Esophagus muscularis mucosa (tissue), 4 donors: ENCODE results near the gene SLF2. TPM values are rescaled to one million over a fixed set of nuclear protein-coding genes. Genes with fewer than 3 reads are reported as not detected.

Source experiments
- DNase-seq: peaks from one replicate; pipeline ENCODE4 v3.0.0-alpha.2; 2017; ENCODE audit errors: extremely low spot score
- H3K27ac ChIP-seq, 4 donors: fragments of 200-600 bp; sonication (generic); replicated peaks in 1 of 4; 1 replicate in 3 of 4; 2 replicates in 1 of 4; pipeline ENCODE4 v1.5.1; 2016 to 2019; ENCODE audit warnings: mild to moderate bottlenecking in 1 of 4
- H3K27me3 ChIP-seq, 4 donors: fragments of 200-600 bp; sonication (generic); one replicate each; pipeline versions ENCODE4 v1.5.1 to v1.6.0; 2016 to 2019
- H3K36me3 ChIP-seq, 4 donors: fragments of 200-600 bp; sonication (generic); one replicate each; pipeline ENCODE4 v1.5.1; 2016 to 2019
- H3K4me1 ChIP-seq, 4 donors: fragments of 200-600 bp; sonication (generic); one replicate each; pipeline ENCODE4 v1.5.1; 2016 to 2019
- H3K4me3 ChIP-seq, 4 donors: fragments of 200-600 bp; sonication (generic); 1 replicate in 2 of 4; 2 replicates in 2 of 4; pipeline ENCODE4 v1.5.1; 2016 to 2019; ENCODE audit warnings: mild to moderate bottlenecking in 4 of 4, moderate library complexity in 1 of 4
- H3K9me3 ChIP-seq, 4 donors: fragments of 200-600 bp; sonication (generic); 1 replicate in 3 of 4; 2 replicates in 1 of 4; pipeline ENCODE4 v1.5.1; 2016 to 2019
- CTCF ChIP-seq, 3 experiments: fragments of 200-600 bp in 2 of 3; fragments of 450-650 bp in 1 of 3; sonication (generic) in 2 of 3; IDR thresholded peaks; one replicate each; pipeline ENCODE4 v1.5.1; 2017 to 2019; ENCODE audit warnings: antibody characterized with exemption in 3 of 3, mild to moderate bottlenecking in 2 of 3, moderate library complexity in 1 of 3
- EP300 ChIP-seq: sonication (generic); formaldehyde crosslinking; IDR thresholded peaks from one replicate; pipeline ENCODE4 v1.6.1; 2017; ENCODE audit warnings: antibody characterized with exemption
- POLR2A ChIP-seq: fragments of 450-650 bp; IDR thresholded peaks from one replicate; pipeline ENCODE4 v1.6.1; 2017; ENCODE audit warnings: antibody characterized with exemption, moderate library complexity, mild to moderate bottlenecking, low read depth
- POLR2AphosphoS5 ChIP-seq, 2 donors: sonication (generic); formaldehyde crosslinking; IDR thresholded peaks; one replicate each; pipeline ENCODE4 v1.6.1; 2017; ENCODE audit warnings: antibody characterized with exemption in 2 of 2
- WGBS: methylation state at CpG from one replicate; pipeline ENCODE4 v1.1.5; 2018; 5-methylcytosine and 5-hydroxymethylcytosine counted together
- intact Hi-C: fragments of 100-400 bp; cut with DNase I; formaldehyde crosslinking; loops from one replicate; pipeline ENCODE4 v1.15.1; 2023
- total RNA-seq, 4 donors: library from RNA; depleted of rRNA; stranded (reverse); fragments of >200 nt; gene quantifications; one replicate each; pipeline versions ENCODE4 v1.1.0 to v1.2.1, GENCODE V29; 2016

Gene SLF2
- total RNA-seq, 4 donors from 2014 or later, result 19.1 to 34.1 (median 20.8) TPM

- TF ChIP-seq POLR2AphosphoS5 (IDR thresholded peaks at IDR 0.05) (no peak), POLR2A (no peak), EP300 (no peak), CTCF (IDR thresholded peaks at IDR 0.05) (no peak)
- intact Hi-C loops, result no loop called here
- H3K4me3 ChIP-seq, result no peak overlapping the region
- 67% methylated on average over 4 of the region's 4 CpGs for WGBS
- H3K27ac ChIP-seq, result no peak overlapping the region
- H3K36me3 ChIP-seq, result no peaks in the 10 kb centered on the region
- H3K4me1 ChIP-seq, result peaks cover 0 to 7% (median under 1%) of the 10 kb centered on the region in 4 donors
- no peak for DNase-seq
- peaks cover 0 to 91% (median 2%) of the 10 kb centered on the region in 4 donors for H3K27me3 ChIP-seq
- no peaks in the 10 kb centered on the region for H3K9me3 ChIP-seq
Measured at GRCh38 chr10:100864978-100865377, 47.8 kb upstream of the SLF2 start.

DNA sequence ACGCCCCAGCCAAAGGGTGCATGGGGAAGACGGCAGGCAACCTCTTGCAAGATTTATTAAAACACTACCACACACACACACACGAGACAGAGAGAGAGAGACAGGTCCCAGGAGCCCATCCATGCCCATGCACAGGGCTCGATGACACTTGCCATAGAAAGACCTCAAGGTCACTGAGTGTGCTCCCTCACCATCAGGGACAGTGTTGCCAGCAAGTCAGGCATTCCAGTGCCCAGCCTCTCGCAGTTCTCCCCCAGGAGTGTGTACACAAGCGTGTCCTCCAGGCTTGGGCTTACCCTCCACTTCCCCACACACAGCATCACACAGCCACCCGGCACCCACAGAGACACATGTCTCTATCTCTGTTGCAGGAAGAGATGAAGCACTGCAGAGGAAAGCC, 46.8 kb upstream of the SLF2 start:
- Histone ChIP-seq H3K27ac (no peak overlapping the region), H3K9me3 (no peaks in the 10 kb centered on the region), H3K36me3 (no peaks in the 10 kb centered on the region), H3K4me1 (peaks cover 0 to 7% (median under 1%) of the 10 kb centered on the region in 4 donors), H3K4me3 (no peak overlapping the region), H3K27me3 (peaks cover 0 to 81% (median 2%) of the 10 kb centered on the region in 4 donors)
- intact Hi-C loops, result no loop called here
- DNase-seq, result no peak
- TF ChIP-seq CTCF (IDR thresholded peaks at IDR 0.05), result no peak
- no peak for TF ChIP-seq POLR2AphosphoS5 (IDR thresholded peaks at IDR 0.05)
- no peak for TF ChIP-seq POLR2A
- TF ChIP-seq EP300, result no peak
- WGBS, result 64% methylated on average over 7 of the region's 7 CpGs

DNA sequence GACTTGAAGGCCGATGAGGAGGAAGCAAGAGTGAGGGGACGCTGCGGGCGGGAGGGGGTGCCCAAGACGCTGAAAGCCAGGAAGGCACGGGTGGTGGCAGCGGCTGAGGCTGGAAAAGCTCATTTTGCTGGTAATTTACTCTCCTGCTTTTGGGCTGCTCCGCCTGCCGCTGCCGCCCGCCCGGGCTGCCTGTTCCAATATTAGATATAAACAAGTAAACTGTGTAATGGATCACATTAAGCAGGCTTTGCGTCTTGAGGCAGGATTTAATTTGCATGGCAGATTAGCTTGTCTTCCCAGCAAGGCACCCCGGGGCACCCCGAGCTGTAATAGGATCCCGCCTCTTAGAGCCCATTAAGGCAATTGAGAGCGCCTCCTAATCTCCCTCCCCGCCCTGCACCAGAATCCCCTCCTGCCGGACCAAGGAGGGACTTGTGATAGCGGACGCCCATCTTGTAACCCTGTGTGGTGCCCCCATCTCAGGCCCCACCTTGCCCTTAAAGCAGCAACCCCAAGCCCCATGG, 46.1 kb upstream of the SLF2 start:
- intact Hi-C loops, result no loop called here
- whole genome bisulfite sequencing, result 25% methylated on average over 17 of the region's 21 CpGs
- no peaks in the 10 kb centered on the region for H3K9me3 ChIP-seq
- no peak overlapping the region for H3K27ac ChIP-seq
- peaks cover 0 to 78% (median 2%) of the 10 kb centered on the region in 4 donors for H3K27me3 ChIP-seq
- peaks cover 0 to 7% (median under 1%) of the 10 kb centered on the region in 4 donors for H3K4me1 ChIP-seq
- no peak for TF ChIP-seq CTCF (IDR thresholded peaks at IDR 0.05)
- no peak for DNase-seq
- H3K4me3 ChIP-seq, result no peak overlapping the region
- H3K36me3 ChIP-seq, result no peaks in the 10 kb centered on the region

DNA sequence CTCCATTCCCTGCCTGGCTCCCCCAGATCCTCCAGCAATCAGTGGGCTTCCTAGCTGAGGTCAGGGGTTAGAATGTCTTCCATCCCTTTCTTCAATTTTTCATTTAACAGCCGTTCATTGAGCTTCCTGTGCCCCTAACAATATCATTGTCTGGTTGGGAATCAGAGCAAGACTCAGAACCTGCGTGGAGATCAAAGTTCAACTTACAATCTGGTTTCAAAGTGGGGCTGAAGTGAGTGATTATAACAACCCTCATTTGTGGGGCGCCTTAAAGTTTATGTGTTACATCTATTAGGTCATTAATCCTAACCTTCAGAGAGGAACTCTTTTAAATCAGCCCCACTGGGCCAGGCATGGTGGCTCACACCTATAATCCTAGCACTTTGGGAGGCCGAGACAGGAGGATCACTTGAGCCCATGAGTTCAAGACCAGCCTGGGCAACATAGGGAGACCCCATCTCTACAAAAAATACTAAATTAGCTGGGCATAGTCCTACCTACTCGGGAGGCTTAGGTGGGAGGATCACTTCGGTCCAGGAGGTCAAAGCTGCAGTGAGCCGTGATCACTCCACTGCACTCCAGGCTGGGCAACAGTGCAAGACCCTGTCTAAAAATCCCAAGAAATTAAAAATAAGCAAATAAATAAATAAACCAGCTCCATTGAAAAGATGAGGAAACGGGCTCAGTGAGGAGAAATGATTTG, 45.4 kb upstream of the SLF2 start:
- no peak for DNase-seq
- no peaks in the 10 kb centered on the region for H3K36me3 ChIP-seq
- peaks cover 0 to 71% (median 2%) of the 10 kb centered on the region in 4 donors for H3K27me3 ChIP-seq
- peaks cover 0 to 7% (median under 1%) of the 10 kb centered on the region in 4 donors for H3K4me1 ChIP-seq
- intact Hi-C loops, result no loop called here
- no peak overlapping the region for H3K27ac ChIP-seq
- 88% methylated on average over 8 of the region's 8 CpGs for WGBS
- no peaks in the 10 kb centered on the region for H3K9me3 ChIP-seq
- no peak overlapping the region for H3K4me3 ChIP-seq
- TF ChIP-seq EP300, result no peak
- no peak for TF ChIP-seq CTCF (IDR thresholded peaks at IDR 0.05)
- no peak for TF ChIP-seq POLR2A
- no peak for TF ChIP-seq POLR2AphosphoS5 (IDR thresholded peaks at IDR 0.05)
